Esophagus squamous epithelium (tissue), 5 donors: Measurements from ENCODE around the gene ADAMTS9. TPM values are rescaled to one million over a fixed set of nuclear protein-coding genes. Genes with fewer than 3 reads are reported as not detected.

Experiments
- DNase-seq: peaks from one replicate; lab custom pipeline; 2025; lab: John Stamatoyannopoulos, UW
- H3K27ac ChIP-seq, 4 donors: fragments of 200-600 bp; sonication (generic); one replicate each; pipeline ENCODE4 v1.5.1; 2016 to 2019; ENCODE audit warnings: mild to moderate bottlenecking in 1 of 4
- H3K27me3 ChIP-seq, 4 donors: fragments of 200-600 bp; sonication (generic); 1 replicate in 3 of 4; 2 replicates in 1 of 4; pipeline versions ENCODE4 v1.5.1 to v1.6.0; 2017 to 2021; ENCODE audit warnings: antibody characterized with exemption in 1 of 4
- H3K36me3 ChIP-seq, 3 donors: fragments of 200-600 bp; sonication (generic); one replicate each; pipeline ENCODE4 v1.5.1; 2016 to 2019
- H3K4me1 ChIP-seq, 3 donors: fragments of 200-600 bp; sonication (generic); one replicate each; pipeline ENCODE4 v1.5.1; 2017 to 2019
- H3K4me3 ChIP-seq, 4 donors: fragments of 200-600 bp; sonication (generic); 1 replicate in 3 of 4; 2 replicates in 1 of 4; pipeline ENCODE4 v1.5.1; 2016 to 2019; ENCODE audit warnings: mild to moderate bottlenecking in 2 of 4, moderate library complexity in 1 of 4
- H3K9me3 ChIP-seq, 3 donors: fragments of 200-600 bp; sonication (generic); one replicate each; pipeline ENCODE4 v1.5.1; 2016 to 2019
- POLR2A ChIP-seq, 4 donors: fragments of 450-650 bp; IDR thresholded peaks; one replicate each; pipeline ENCODE4 v1.6.1; 2017; ENCODE audit warnings: antibody characterized with exemption in 4 of 4, mild to moderate bottlenecking in 4 of 4, moderate library complexity in 3 of 4
- WGBS, 2 donors: methylation state at CpG; one replicate each; pipeline ENCODE4 v1.1.5; 2018; 5-methylcytosine and 5-hydroxymethylcytosine counted together
- intact Hi-C: fragments of 100-400 bp; cut with DNase I; formaldehyde crosslinking; loops from one replicate; pipeline ENCODE4 v1.15.0; 2022
- total RNA-seq, 4 donors: library from RNA; depleted of rRNA; stranded (reverse); fragments of >200 nt; gene quantifications; one replicate each; pipeline ENCODE4 v1.1.0, GENCODE V29; 2016
- TF ChIP-seq, protein P1 (sequence below), 6 experiments: fragments of 450-650 bp in 4 of 6; fragments of 200-600 bp in 2 of 6; sonication (generic) in 2 of 6; IDR thresholded peaks; one replicate each; pipeline ENCODE4 v1.5.1; 2016 to 2019; ENCODE audit warnings: antibody characterized with exemption in 6 of 6, mild to moderate bottlenecking in 4 of 6, moderate library complexity in 4 of 6
- donor health status: DM: yes; HTN: yes; CAD: no.

Gene ADAMTS9
- total RNA-seq, 4 donors from 2014 or later, result 3.1 to 15.1 (median 5.9) TPM

DNA sequence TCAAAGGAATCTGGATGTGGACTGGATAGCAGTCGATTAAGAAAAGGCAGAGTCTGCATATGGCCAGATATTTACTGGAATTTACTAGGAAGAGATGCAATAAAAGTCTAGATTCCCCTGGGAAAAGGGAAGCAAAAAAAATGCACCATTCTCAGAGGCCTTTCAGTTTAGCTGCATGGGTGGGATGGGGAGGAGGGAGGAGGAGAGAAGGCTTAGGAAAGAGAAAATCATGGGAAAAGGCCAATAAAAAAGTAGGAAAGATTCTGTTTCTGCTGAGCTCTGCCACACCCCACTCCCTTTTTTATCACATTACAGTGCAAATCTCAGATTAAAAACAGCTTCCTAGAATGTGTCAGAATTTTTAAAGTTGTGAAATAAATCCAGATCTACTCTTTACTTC, 103.6 kb downstream of the ADAMTS9 start:
- Histone ChIP-seq H3K4me1 (peaks cover 0 to 3% (median 0%) of the 10 kb centered on the region in 3 donors), H3K4me3 (no peak overlapping the region), H3K9me3 (no peaks in the 10 kb centered on the region), H3K27me3 (no peaks in the 10 kb centered on the region), H3K27ac (no peak overlapping the region), H3K36me3 (no peaks in the 10 kb centered on the region)
- DNase-seq, result no peak
- no peak for TF ChIP-seq POLR2A (IDR thresholded peaks at IDR 0.05)
- TF ChIP-seq, protein P1, sequence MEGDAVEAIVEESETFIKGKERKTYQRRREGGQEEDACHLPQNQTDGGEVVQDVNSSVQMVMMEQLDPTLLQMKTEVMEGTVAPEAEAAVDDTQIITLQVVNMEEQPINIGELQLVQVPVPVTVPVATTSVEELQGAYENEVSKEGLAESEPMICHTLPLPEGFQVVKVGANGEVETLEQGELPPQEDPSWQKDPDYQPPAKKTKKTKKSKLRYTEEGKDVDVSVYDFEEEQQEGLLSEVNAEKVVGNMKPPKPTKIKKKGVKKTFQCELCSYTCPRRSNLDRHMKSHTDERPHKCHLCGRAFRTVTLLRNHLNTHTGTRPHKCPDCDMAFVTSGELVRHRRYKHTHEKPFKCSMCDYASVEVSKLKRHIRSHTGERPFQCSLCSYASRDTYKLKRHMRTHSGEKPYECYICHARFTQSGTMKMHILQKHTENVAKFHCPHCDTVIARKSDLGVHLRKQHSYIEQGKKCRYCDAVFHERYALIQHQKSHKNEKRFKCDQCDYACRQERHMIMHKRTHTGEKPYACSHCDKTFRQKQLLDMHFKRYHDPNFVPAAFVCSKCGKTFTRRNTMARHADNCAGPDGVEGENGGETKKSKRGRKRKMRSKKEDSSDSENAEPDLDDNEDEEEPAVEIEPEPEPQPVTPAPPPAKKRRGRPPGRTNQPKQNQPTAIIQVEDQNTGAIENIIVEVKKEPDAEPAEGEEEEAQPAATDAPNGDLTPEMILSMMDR (IDR thresholded peaks at IDR 0.05), result no peak
- intact Hi-C loops, result no loop called here
- 33 to 75% methylated on average over 1 of the region's 1 CpG for WGBS, 2 donors

DNA sequence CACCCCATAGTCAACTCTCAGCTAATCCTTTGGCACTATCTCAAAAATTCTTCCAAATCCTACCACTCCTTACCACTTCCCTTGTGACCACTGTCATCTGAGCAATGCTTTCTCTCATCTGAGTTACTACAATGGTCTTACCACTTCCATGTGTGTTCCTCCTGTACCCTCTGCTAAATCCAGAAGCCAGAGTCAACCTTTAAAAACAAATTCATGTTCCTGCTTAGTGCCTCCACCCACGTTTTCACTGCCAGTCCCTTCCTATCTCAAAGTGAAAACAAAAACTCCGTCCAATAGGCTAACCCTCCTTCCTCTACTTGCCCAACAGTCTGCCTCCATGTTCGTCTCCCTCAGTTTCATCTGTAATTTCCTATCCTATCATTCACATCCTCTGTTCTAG, 109.0 kb downstream of the ADAMTS9 start:
- H3K9me3 ChIP-seq, result no peaks in the 10 kb centered on the region
- TF ChIP-seq, protein P1 (IDR thresholded peaks at IDR 0.05), result no peak
- TF ChIP-seq POLR2A (IDR thresholded peaks at IDR 0.05), result no peak
- no peaks in the 10 kb centered on the region for H3K27me3 ChIP-seq
- H3K36me3 ChIP-seq, result no peaks in the 10 kb centered on the region
- H3K27ac ChIP-seq, result no peak overlapping the region
- no peak for DNase-seq
- no peaks in the 10 kb centered on the region for H3K4me1 ChIP-seq
- intact Hi-C loops, result no loop called here
- H3K4me3 ChIP-seq, result no peak overlapping the region
- WGBS, 2 donors, result 64 to 67% methylated on average over 3 of the region's 3 CpGs

DNA sequence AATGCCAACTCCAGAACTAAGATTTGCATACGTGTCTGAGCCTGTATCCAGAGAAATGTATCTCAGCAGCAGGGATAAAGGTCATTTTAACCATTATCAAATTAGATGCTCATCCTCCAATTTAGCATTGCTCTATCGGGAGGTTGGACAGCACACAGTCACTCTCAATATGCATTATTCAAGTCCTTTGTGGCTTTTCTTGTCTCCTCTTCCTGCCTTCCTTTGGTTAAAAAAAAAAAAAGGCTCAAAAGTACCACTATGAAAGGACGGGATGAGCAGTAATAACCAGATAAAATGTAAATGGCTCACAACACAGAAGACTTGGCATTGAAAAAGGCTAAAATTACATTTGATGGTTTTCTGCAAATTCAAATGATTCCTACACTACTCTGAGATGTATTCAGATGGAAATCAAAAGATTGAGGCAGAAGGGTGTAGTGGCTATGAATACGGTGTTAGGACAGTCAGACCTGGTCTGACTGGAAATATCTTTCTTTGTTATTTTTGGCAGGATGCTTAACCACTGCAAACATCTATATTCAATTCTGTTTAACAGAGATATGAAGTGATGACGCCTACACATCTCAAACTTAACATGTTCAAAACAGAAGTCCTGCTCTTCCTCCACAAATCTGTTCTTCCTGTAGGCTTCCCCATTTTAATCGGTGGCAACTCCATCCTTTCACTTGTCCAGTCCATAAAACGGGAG, 109.6 kb downstream of the ADAMTS9 start:
- H3K4me3 ChIP-seq, result no peak overlapping the region
- DNase-seq, result no peak
- no peaks in the 10 kb centered on the region for H3K36me3 ChIP-seq
- WGBS, 2 donors, result 42 to 59% methylated on average over 6 to 7 of the region's 7 CpGs
- intact Hi-C loops, result no loop called here
- H3K27ac ChIP-seq, result no peak overlapping the region
- no peaks in the 10 kb centered on the region for H3K9me3 ChIP-seq
- TF ChIP-seq POLR2A (IDR thresholded peaks at IDR 0.05), result no peak
- TF ChIP-seq, protein P1 (IDR thresholded peaks at IDR 0.05), result no peak
- H3K27me3 ChIP-seq, result no peaks in the 10 kb centered on the region
- no peaks in the 10 kb centered on the region for H3K4me1 ChIP-seq

DNA sequence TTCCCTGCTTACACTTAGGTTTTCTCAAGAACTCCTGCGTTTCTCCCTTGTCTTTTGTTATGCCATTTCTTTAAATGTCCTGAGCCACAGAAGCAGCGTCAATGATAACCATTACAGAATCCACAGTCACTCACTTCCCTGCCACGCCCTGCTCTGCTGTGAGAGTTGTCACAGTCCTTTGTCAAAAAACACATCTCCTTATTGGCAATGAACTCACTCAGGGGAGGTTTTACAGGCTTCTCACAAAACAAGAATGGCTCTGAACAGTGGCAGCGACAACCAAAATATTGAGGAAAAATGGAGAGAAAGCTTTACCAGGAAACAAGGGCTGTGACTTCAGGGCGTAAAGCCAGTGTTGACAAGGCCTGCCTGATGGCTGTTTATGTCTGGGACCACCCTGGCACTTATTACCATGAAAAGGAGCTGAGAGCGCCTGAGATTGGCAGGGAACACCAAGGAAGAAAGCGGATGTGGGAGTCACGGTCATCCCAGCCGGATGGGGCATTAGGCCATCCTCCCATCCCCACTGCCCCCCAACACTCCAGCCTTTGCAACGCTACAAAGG, 111.5 kb downstream of the ADAMTS9 start:
- Histone ChIP-seq H3K9me3 (no peaks in the 10 kb centered on the region), H3K4me1 (no peaks in the 10 kb centered on the region), H3K36me3 (no peaks in the 10 kb centered on the region), H3K4me3 (no peak overlapping the region), H3K27me3 (no peaks in the 10 kb centered on the region), H3K27ac (no peak overlapping the region)
- intact Hi-C loops, result no loop called here
- no peak for TF ChIP-seq POLR2A (IDR thresholded peaks at IDR 0.05)
- TF ChIP-seq, protein P1 (IDR thresholded peaks at IDR 0.05), result no peak
- 92 to 93% methylated on average over 9 to 10 of the region's 10 CpGs for WGBS, 2 donors
- DNase-seq, result no peak

DNA sequence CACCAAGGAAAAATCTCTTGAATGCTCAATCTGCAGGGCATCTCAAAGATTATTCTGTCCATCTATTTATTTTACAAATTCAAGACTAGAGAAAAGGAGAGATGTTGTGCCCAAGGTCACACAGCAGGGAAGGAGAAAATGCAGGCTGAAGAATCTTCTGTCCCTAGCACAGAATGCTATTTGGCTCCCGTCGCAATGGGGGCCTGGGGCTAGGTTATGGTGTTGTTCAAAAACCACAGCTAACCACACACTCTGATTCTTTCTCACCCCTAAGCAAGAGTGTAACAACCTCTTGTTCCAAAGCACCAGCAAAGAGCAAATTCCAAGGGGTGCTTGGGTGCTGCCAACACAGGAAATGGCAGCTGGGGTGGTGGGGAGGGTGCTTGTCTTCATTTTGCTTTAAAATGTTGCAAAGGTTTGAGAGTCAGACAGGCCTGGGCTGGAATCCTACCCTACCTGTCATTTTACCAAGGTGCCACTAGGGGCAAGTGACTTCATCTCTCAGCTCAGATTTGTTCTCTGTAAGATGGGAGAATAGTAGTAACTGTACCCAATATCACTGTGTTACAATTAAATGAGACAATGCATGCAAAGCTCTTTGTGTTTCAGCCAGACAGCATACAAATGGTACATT, 112.5 kb downstream of the ADAMTS9 start:
- intact Hi-C loops, result no loop called here
- no peaks in the 10 kb centered on the region for H3K9me3 ChIP-seq

More for the DNA sequence above, 112.5 kb downstream of the ADAMTS9 start:
- H3K36me3 ChIP-seq, result no peaks in the 10 kb centered on the region
- no peaks in the 10 kb centered on the region for H3K27me3 ChIP-seq
- H3K4me1 ChIP-seq, result no peaks in the 10 kb centered on the region
- DNase-seq, result no peak
- TF ChIP-seq POLR2A (IDR thresholded peaks at IDR 0.05), result no peak
- TF ChIP-seq, protein P1 (IDR thresholded peaks at IDR 0.05), result peak in 5 of 6 experiments; percentile 25 to 58 (median 36)
- no peak overlapping the region for H3K4me3 ChIP-seq
- H3K27ac ChIP-seq, result no peak overlapping the region
- 80 to 84% methylated on average over 1 to 2 of the region's 2 CpGs for WGBS, 2 donors
